K562 (cell line): ENCODE measurements around the gene CD8A. TPM values are rescaled to one million over a fixed set of nuclear protein-coding genes. Genes with fewer than 3 reads are reported as not detected.

ENCODE experiments used
- ATAC-seq: fragments of 200-7000 bp; cut with Tn5 transposase; 3 replicates; pipeline ENCODE4 v1.9.1; 2020; ENCODE audit warnings: moderate library complexity
- BruUV-seq: library from RNA; stranded (reverse); fragments of 400-500 nt; replicated peaks from 2 replicates; lab custom pipeline; 2021; lab: Mats Ljungman, UMichigan
- CTCF ChIA-PET: fragments of 300-600 bp; formaldehyde crosslinking; extraction: SDS; loops from one replicate; lab custom pipeline; 2021; ENCODE audit warnings: low intra/inter-chr PET ratio; lab: Yijun Ruan, JAX
- POLR2A ChIA-PET: fragments of 300-600, 350-650 bp; sonication (Branson Sonifier 250); formaldehyde crosslinking; extraction: SDS; loops from one replicate; lab custom pipeline; 2021; ENCODE audit warnings: antibody characterized with exemption, inconsistent platforms; lab: Yijun Ruan, JAX
- DNase-seq, 4 experiments: peaks; one replicate each; pipeline versions ENCODE4 v3.0.0 to v3.0.0-alpha.2; 2011 to 2018; ENCODE audit warnings: low spot score in 3 of 4, mixed read lengths in 3 of 4; ENCODE audit errors: extremely low read depth in 1 of 4
- FAIRE-seq: peaks from 2 replicates; lab custom pipeline; 2011; peaks lifted over from hg19 to GRCh38; lab: Jason Lieb, UNC
- H2AFZ ChIP-seq: 2 replicates; pipeline ENCODE4 v1.6.0; 2011; ENCODE audit warnings: low read depth, low read length, control low read depth, inconsistent platforms
- H3K27ac ChIP-seq: fragments of 200-600 bp; 3 replicates; pipeline ENCODE4 v1.8.0; 2011; ENCODE audit warnings: low read depth, mild to moderate bottlenecking, control low read depth, inconsistent platforms, low read length, moderate library complexity, mixed read lengths; ENCODE audit errors: extremely low read depth
- H3K27me3 ChIP-seq, 2 experiments: fragments of 300-600 bp in 1 of 2; 2 replicates in 1 of 2; 3 replicates in 1 of 2; pipeline versions ENCODE4 v1.6.0 to v1.8.0; 2011; ENCODE audit warnings: inconsistent platforms in 2 of 2, low read length in 2 of 2, mild to moderate bottlenecking in 1 of 2, mixed read lengths in 1 of 2, moderate library complexity in 1 of 2; ENCODE audit not compliant: control insufficient read depth in 2 of 2, insufficient read depth in 2 of 2
- H3K36me3 ChIP-seq: fragments of 300-600 bp; 3 replicates; pipeline ENCODE4 v1.8.0; 2011; ENCODE audit warnings: mild to moderate bottlenecking, low read length, inconsistent platforms; ENCODE audit not compliant: control insufficient read depth, insufficient read depth
- H3K4me1 ChIP-seq, 2 experiments: fragments of 200-600 bp in 1 of 2; replicated peaks in 1 of 2; 2 replicates in 1 of 2; 3 replicates in 1 of 2; pipeline versions ENCODE4 v1.5.1 to v1.8.0; 2011; ENCODE audit warnings: inconsistent platforms in 2 of 2, low read length in 2 of 2, mild to moderate bottlenecking in 1 of 2, mixed read lengths in 1 of 2, moderate library complexity in 1 of 2; ENCODE audit not compliant: control insufficient read depth in 2 of 2, insufficient read depth in 2 of 2
- H3K4me2 ChIP-seq: 2 replicates; pipeline ENCODE4 v1.6.1; 2011; ENCODE audit warnings: low read length, control low read depth, inconsistent platforms, mixed read lengths; ENCODE audit not compliant: insufficient read depth
- H3K4me3 ChIP-seq: fragments of 200-600 bp; sonication (generic), shearing (Covaris generic); 2 replicates; pipeline ENCODE4 v1.5.1; 2016; ENCODE audit warnings: control low read depth, inconsistent platforms
- H3K79me2 ChIP-seq: fragments of 200-600 bp; 3 replicates; pipeline ENCODE4 v1.8.0; 2011; ENCODE audit warnings: low read length, inconsistent platforms; ENCODE audit not compliant: control insufficient read depth, insufficient read depth
- H3K9ac ChIP-seq, 2 experiments: 2 replicates each; pipeline versions ENCODE4 v1.6.0 to v1.6.1; 2011; ENCODE audit warnings: low read depth in 2 of 2, low read length in 2 of 2, control low read depth in 1 of 2, inconsistent platforms in 1 of 2, mild to moderate bottlenecking in 1 of 2, mixed read lengths in 1 of 2; ENCODE audit not compliant: insufficient read depth in 1 of 2
- H3K9me1 ChIP-seq: one replicate; pipeline ENCODE4 v1.6.0; 2011; ENCODE audit warnings: inconsistent platforms, mild to moderate bottlenecking, low read length, moderate library complexity; ENCODE audit not compliant: control insufficient read depth, insufficient read depth
- H3K9me3 ChIP-seq: replicated peaks from 2 replicates; pipeline ENCODE4 v1.5.1; 2011; ENCODE audit warnings: low read depth, low read length, inconsistent platforms; ENCODE audit not compliant: control insufficient read depth, insufficient read depth
- H4K20me1 ChIP-seq: replicated peaks from 2 replicates; pipeline ENCODE4 v1.6.1; 2011; ENCODE audit warnings: low read length, inconsistent platforms, mixed read lengths; ENCODE audit not compliant: control insufficient read depth, insufficient read depth
- CHD1 ChIP-seq: fragments of 200-600 bp; sonication (generic); IDR thresholded peaks from one replicate; pipeline ENCODE4 v1.6.1; 2012; ENCODE audit warnings: mild to moderate bottlenecking, moderate library complexity, low read length, inconsistent platforms
- MXI1 ChIP-seq: IDR thresholded peaks from 2 replicates; pipeline ENCODE4 v1.6.1; 2011; ENCODE audit warnings: low read depth, mild to moderate bottlenecking, improper control_type of control experiment, low read length
- NR2F6 ChIP-seq: fragments of 450-650 bp; formaldehyde crosslinking; IDR thresholded peaks from 2 replicates; pipeline ENCODE4 v1.4.0; 2020; ENCODE audit warnings: mild to moderate bottlenecking
- WHSC1 ChIP-seq: IDR thresholded peaks from one replicate; pipeline ENCODE4 v1.6.1; 2012; ENCODE audit warnings: low read length, control low read depth, inconsistent platforms
- XRCC4 ChIP-seq: IDR thresholded peaks from one replicate; pipeline ENCODE4 v1.6.1; 2011; ENCODE audit not compliant: insufficient read depth, insufficient read length; ENCODE audit errors: extremely low read depth
- ZBTB26 ChIP-seq: fragments of 450-650 bp; formaldehyde crosslinking; IDR thresholded peaks from 2 replicates; pipeline ENCODE4 v1.4.0; 2022; ENCODE audit warnings: missing genetic modification characterization
- ZNF232 ChIP-seq: sonication (generic); formaldehyde crosslinking; IDR thresholded peaks from 2 replicates; pipeline ENCODE4 v1.8.0; 2022; ENCODE audit warnings: mild to moderate bottlenecking, missing genetic modification reagents
- ZNF512 ChIP-seq: IDR thresholded peaks from 2 replicates; pipeline ENCODE4 v1.6.1; 2016; ENCODE audit warnings: missing genetic modification characterization, missing compliant biosample characterization
- ZNF830 ChIP-seq: fragments of 250-450 bp; sonication (Bioruptor Pico); IDR thresholded peaks from 2 replicates; pipeline ENCODE4 v1.5.0; 2021; ENCODE audit warnings: mild to moderate bottlenecking
- in situ Hi-C: fragments of 300-500 bp; cut with MboI; formaldehyde crosslinking; loops from 4 replicates; pipeline ENCODE4 v1.15.0; 2018; ENCODE audit warnings: inconsistent platforms, mixed read lengths
- intact Hi-C: fragments of 100-400 bp; cut with micrococcal nuclease; formaldehyde crosslinking; loops from 2 replicates; pipeline ENCODE4 v1.14.2; 2022
- polyA plus RNA-seq, 8 experiments: library from polyadenylated mRNA; depleted of rRNA in 4 of 8; stranded (reverse) in 5 of 8; unstranded in 3 of 8; fragments of >200 nt; fragmentation: Nextera tagmentation in 2 of 8; fragmentation: Illumina TruSeq in 1 of 8; extraction: Ambion mirVana in 2 of 8; extraction: Trizol in 1 of 8; gene quantifications; 2 replicates each; pipeline versions ENCODE4 v1.2.1 to v1.2.3, GENCODE V29; 2011 to 2014; ENCODE audit warnings: inconsistent platforms in 1 of 8, missing spikeins in 1 of 8
- total RNA-seq, 7 experiments: library from RNA; depleted of rRNA in 6 of 7; stranded (reverse); fragments of >200 nt in 6 of 7; fragmentation: Illumina TruSeq in 2 of 7; extraction: Trizol in 2 of 7; gene quantifications; 2 replicates each; pipeline versions ENCODE4 v1.2.1 to v1.2.3, GENCODE V29; 2011 to 2021; ENCODE audit warnings: low replicate concordance in 1 of 7

CD8A gene
- total and polyA plus RNA-seq, 9 of the 15 experiments (the other 6 are each of a cell fraction or from before 2014, with no cell fraction given) = 0.07 TPM; not detected in 8

GRCh38 chr2:86753606-86754005, 37.1 kb downstream of the CD8A start:
- H3K9me3 ChIP-seq = no peaks in the 10 kb centered on the region
- peaks cover 13% of the 10 kb centered on the region; the same call in 1 of the 3 replicates for H3K79me2 ChIP-seq
- in situ Hi-C loops = loop anchor here (10.0 to 25.0 kb wide), 2 partner anchors 49 to 309 kb away; no protein-coding TSS in a partner anchor
- no peak overlapping the region for H3K27ac ChIP-seq
- no TSS peak for BruUV-seq
- no peak overlapping the region for H2AFZ ChIP-seq
- H3K9me1 ChIP-seq = no peaks in the 10 kb centered on the region
- H3K9ac ChIP-seq = no peak overlapping the region
- H3K4me1 ChIP-seq = no peaks in the 10 kb centered on the region
- intact Hi-C loops = no loop called here
- H3K27me3 ChIP-seq = no peaks in the 10 kb centered on the region
- H4K20me1 ChIP-seq = no peaks in the 10 kb centered on the region
- TF ChIP-seq ZBTB26 (no peak), XRCC4 (no peak), NR2F6 (CRISPR knock-in tag) (no peak), ZNF512 (tag) (no peak), ZNF232 (CRISPR knock-in tag) (no peak), WHSC1 (no peak), ZNF830 (CRISPR knock-in tag) (no peak), CHD1 (no peak), MXI1 (no peak)
- POLR2A ChIA-PET = interaction anchor here (0.6 to 1.6 kb wide), 2 partner anchors 10 to 21 kb away, joined by 3 to 4 read pairs; no protein-coding TSS in a partner anchor
- no peak for ATAC-seq
- no peak for DNase-seq
- no peak for FAIRE-seq
- H3K4me2 ChIP-seq = no peak overlapping the region
- H3K4me3 ChIP-seq = no peak overlapping the region
- CTCF ChIA-PET = no interaction called here
- H3K36me3 ChIP-seq = peaks cover 50% of the 10 kb centered on the region
